ENCODE results near the gene FARSB.
A peak's percentile ranks its signal among the peaks of the same experiment; 100 is the strongest.
"Not testable (repeated sequence)": the region's sequence is repeated elsewhere in the genome, so short reads cannot be mapped to it uniquely, and the experiment has no call there.

Gene FARSB

GRCh38 chr2:222655787-222656525 is at the start of gene FARSB:
TSS of gene FARSB (minus strand) at chr2:222656092. CDS start at chr2:222656073, 19 bp downstream.
- DNase-seq = peak; percentile 96

- DNase-seq = no peak
Observed at GRCh38 chr2:222703886-222704285, 48.0 kb upstream of the FARSB start.

- DNase-seq = no peak
Observed at GRCh38 chr2:222703091-222703490, 47.2 kb upstream of the FARSB start.

GRCh38 chr2:222701721-222702131 is 45.8 kb upstream of the FARSB start:
- no peak for DNase-seq

- no peak for DNase-seq
Observed at GRCh38 chr2:222701233-222701632, 45.3 kb upstream of the FARSB start.

- DNase-seq = no peak
Observed at GRCh38 chr2:222698276-222698675, 42.4 kb upstream of the FARSB start.

- no peak for DNase-seq
Observed at GRCh38 chr2:222693837-222694236, 37.9 kb upstream of the FARSB start.

- DNase-seq = not testable (repeated sequence)
Observed at GRCh38 chr2:222693413-222693812, 37.5 kb upstream of the FARSB start.

- peak; percentile 63 for DNase-seq
Observed at GRCh38 chr2:222690564-222691200, 34.8 kb upstream of the FARSB start.

- DNase-seq = no peak
Observed at GRCh38 chr2:222689322-222689721, 33.4 kb upstream of the FARSB start.

- no peak for DNase-seq
Observed at GRCh38 chr2:222688917-222689316, 33.0 kb upstream of the FARSB start.

GRCh38 chr2:222686086-222686750 is 30.3 kb upstream of the FARSB start:
- DNase-seq = no peak

GRCh38 chr2:222683805-222684204 is 27.9 kb upstream of the FARSB start:
- DNase-seq = no peak

GRCh38 chr2:222677981-222678380 is 22.1 kb upstream of the FARSB start:
- DNase-seq = no peak

GRCh38 chr2:222673883-222674282 is 18.0 kb upstream of the FARSB start:
- DNase-seq = no peak

GRCh38 chr2:222673273-222673672 is 17.4 kb upstream of the FARSB start:
- DNase-seq = no peak

- no peak for DNase-seq
Observed at GRCh38 chr2:222672068-222672401, 16.1 kb upstream of the FARSB start.

- no peak for DNase-seq
Observed at GRCh38 chr2:222671259-222672067, 15.6 kb upstream of the FARSB start, which contains the start of gene MOGAT1. TSS of gene MOGAT1 (plus strand) at chr2:222671658. CDS start at chr2:222671786, 128 bp downstream.

- DNase-seq = no peak
Observed at GRCh38 chr2:222670191-222671038, 14.5 kb upstream of the FARSB start.

GRCh38 chr2:222669353-222669752 is 13.5 kb upstream of the FARSB start:
- no peak for DNase-seq

GRCh38 chr2:222668494-222669154 is 12.7 kb upstream of the FARSB start:
- DNase-seq = no peak

- DNase-seq = no peak
Observed at GRCh38 chr2:222663479-222663878, 7.6 kb upstream of the FARSB start.
